UCSD-AML1 (cell line): Measurements from ENCODE around the gene YTHDF1.
"Not testable (repeated sequence)": the region's sequence is repeated elsewhere in the genome, so short reads cannot be mapped to it uniquely, and the experiment has no call there.

Experiments used
- DNase-seq: peaks from one replicate; lab custom pipeline; 2025; ENCODE audit not compliant: unreplicated experiment; lab: John Stamatoyannopoulos, UW

Gene YTHDF1

GRCh38 chr20:63159826-63160640 lies 55.9 kb downstream of the YTHDF1 start:
- DNase-seq, result no peak

GRCh38 chr20:63159251-63159650 lies 56.7 kb downstream of the YTHDF1 start:
- not testable (repeated sequence) for DNase-seq

GRCh38 chr20:63158845-63159244 lies 57.1 kb downstream of the YTHDF1 start:
- DNase-seq, result no peak

- DNase-seq, result no peak
These were observed 57.6 kb downstream of the YTHDF1 start for GRCh38 chr20:63158352-63158751.

GRCh38 chr20:63157431-63157830 lies 58.5 kb downstream of the YTHDF1 start:
- DNase-seq, result not testable (repeated sequence)

- no peak for DNase-seq
These were observed 59.7 kb downstream of the YTHDF1 start for GRCh38 chr20:63156221-63156671.

- DNase-seq, result no peak
These were observed 60.4 kb downstream of the YTHDF1 start for GRCh38 chr20:63155266-63156165.

- DNase-seq, result no peak
These were observed 61.5 kb downstream of the YTHDF1 start for GRCh38 chr20:63154395-63154794.

GRCh38 chr20:63153254-63154221 lies 62.4 kb downstream of the YTHDF1 start:
- no peak for DNase-seq

- DNase-seq, result no peak
These were observed 63.3 kb downstream of the YTHDF1 start for GRCh38 chr20:63152322-63153253.

- no peak for DNase-seq
These were observed 64.2 kb downstream of the YTHDF1 start for GRCh38 chr20:63151554-63152321.

GRCh38 chr20:63150911-63151531 lies 64.9 kb downstream of the YTHDF1 start:
- DNase-seq, result no peak

GRCh38 chr20:63150391-63150898 lies 65.5 kb downstream of the YTHDF1 start:
- no peak for DNase-seq

- DNase-seq, result no peak
These were observed 66.3 kb downstream of the YTHDF1 start for GRCh38 chr20:63149531-63150192.

GRCh38 chr20:63148696-63149095 lies 67.2 kb downstream of the YTHDF1 start:
- DNase-seq, result no peak

GRCh38 chr20:63147532-63147931 lies 68.4 kb downstream of the YTHDF1 start:
- no peak for DNase-seq
